Muscle of leg (tissue), 11 donors: Measurements from ENCODE around the gene SPDYE4. TPM values are rescaled to one million over a fixed set of nuclear protein-coding genes. Genes with fewer than 3 reads are reported as not detected.

Source experiments
- DNase-seq: peaks from one replicate; pipeline ENCODE4 v3.0.0; 2013
- H3K27ac ChIP-seq: one replicate; pipeline ENCODE4 v1.5.1; 2013; ENCODE audit warnings: mild to moderate bottlenecking, low read length, control low read depth
- H3K27me3 ChIP-seq: one replicate; pipeline ENCODE4 v1.6.1; 2013; ENCODE audit warnings: low read length; ENCODE audit not compliant: control insufficient read depth, insufficient read depth
- H3K36me3 ChIP-seq: one replicate; pipeline ENCODE4 v1.6.1; 2013; ENCODE audit warnings: low read length; ENCODE audit not compliant: control insufficient read depth, insufficient read depth
- H3K4me1 ChIP-seq: one replicate; pipeline ENCODE4 v1.6.1; 2013; ENCODE audit warnings: low read length; ENCODE audit not compliant: control insufficient read depth, insufficient read depth
- H3K4me3 ChIP-seq: one replicate; pipeline ENCODE4 v1.5.1; 2013; ENCODE audit warnings: low read length, control low read depth
- H3K9me3 ChIP-seq: replicated peaks from 2 replicates; pipeline ENCODE4 v1.6.1; 2013; ENCODE audit warnings: low read depth, low read length; ENCODE audit not compliant: control insufficient read depth
- WGBS: methylation state at CpG from one replicate; pipeline ENCODE4 v1.1.5; 2013; ENCODE audit warnings: missing lambda C conversion rate; ENCODE audit not compliant: insufficient coverage; 5-methylcytosine and 5-hydroxymethylcytosine counted together
- polyA plus RNA-seq, 8 donors: library from polyadenylated mRNA; unstranded; fragments of 120-200 nt; gene quantifications; one replicate each; pipeline versions ENCODE4 v1.2.1 to v1.2.3, GENCODE V29; 2013; ENCODE audit warnings: inconsistent platforms in 1 of 8, low replicate concordance in 1 of 8; ENCODE audit not compliant: insufficient read length in 8 of 8, insufficient read depth in 1 of 8
- total RNA-seq: library from RNA; stranded (reverse); fragments of 120-200 nt; gene quantifications from one replicate; pipeline ENCODE4 v1.2.4, GENCODE V29; 2013

The SPDYE4 gene
- total and polyA plus RNA-seq, 9 donors: 0.49 TPM; not detected in 8

DNA sequence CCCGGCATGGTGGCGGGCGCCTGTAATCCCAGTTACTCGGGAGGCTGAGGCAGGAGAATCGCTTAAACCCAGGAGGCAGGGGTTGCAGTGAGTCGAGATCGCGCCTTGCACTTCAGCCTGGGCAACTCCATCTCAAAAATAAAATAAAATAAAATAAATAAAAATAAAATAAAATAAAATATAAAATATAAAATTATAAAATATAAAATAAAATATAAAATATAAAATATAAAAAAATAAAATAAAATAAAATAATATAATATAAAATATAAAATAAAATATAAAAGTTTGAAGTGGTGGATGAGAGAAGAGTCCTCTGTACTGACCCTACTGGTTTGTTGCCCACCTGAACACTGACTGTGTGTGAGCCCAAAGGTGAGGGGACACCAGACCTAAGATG, 28.9 kb downstream of the SPDYE4 start:
- Histone ChIP-seq H3K27me3 (no peaks in the 10 kb centered on the region), H3K36me3 (no peaks in the 10 kb centered on the region), H3K27ac (no peak overlapping the region), H3K9me3 (no peaks in the 10 kb centered on the region), H3K4me3 (no peak overlapping the region), H3K4me1 (peaks cover 10% of the 10 kb centered on the region)
- 93% methylated on average over 3 of the region's 8 CpGs for WGBS
- DNase-seq: no peak

GRCh38 chr17:8728971-8729370, 29.4 kb downstream of the SPDYE4 start:
- WGBS: 46% methylated on average over 2 of the region's 5 CpGs
- Histone ChIP-seq H3K27ac (no peak overlapping the region), H3K4me3 (no peak overlapping the region), H3K4me1 (peaks cover 10% of the 10 kb centered on the region), H3K36me3 (no peaks in the 10 kb centered on the region), H3K27me3 (no peaks in the 10 kb centered on the region), H3K9me3 (no peaks in the 10 kb centered on the region)
- DNase-seq: peak; percentile 37

DNA sequence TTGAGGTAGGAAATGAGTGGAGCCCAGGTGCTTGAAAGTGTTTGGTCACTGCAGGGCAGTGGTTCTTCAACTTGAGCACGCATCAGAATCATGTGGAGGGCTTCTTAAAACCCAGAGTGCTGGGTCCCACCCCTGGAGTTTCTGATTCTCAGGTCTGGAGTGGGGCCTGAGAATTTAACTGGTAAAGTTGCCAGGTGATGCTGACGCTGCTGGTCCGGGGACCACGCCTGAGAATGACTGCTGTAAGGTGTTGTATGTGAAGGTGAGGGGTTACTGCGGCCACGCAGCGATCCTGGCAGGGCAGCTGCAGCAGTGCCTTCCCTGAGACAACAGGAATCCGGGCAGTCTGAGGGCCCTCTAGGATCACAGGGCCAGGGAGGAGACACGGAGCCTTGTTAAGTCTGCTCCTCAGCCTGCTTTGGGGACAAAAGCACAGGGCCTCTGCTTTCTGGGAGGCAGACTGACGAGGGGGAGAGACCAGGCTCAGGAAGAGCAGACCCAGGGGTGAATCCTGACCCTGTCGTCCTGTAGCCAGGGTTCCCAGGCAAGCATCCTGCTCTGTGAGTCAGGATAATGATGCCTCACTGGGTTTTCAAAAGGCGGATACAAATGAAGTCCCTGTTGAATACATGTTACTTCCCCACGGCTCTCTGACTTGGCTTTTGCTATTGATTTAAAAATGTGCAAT, 30.0 kb downstream of the SPDYE4 start:
- H3K4me3 ChIP-seq: no peak overlapping the region
- WGBS: 76% methylated on average over 12 of the region's 13 CpGs
- H3K4me1 ChIP-seq: peaks cover 10% of the 10 kb centered on the region
- H3K36me3 ChIP-seq: no peaks in the 10 kb centered on the region
- peak; percentile 23 for DNase-seq
- no peaks in the 10 kb centered on the region for H3K27me3 ChIP-seq
- H3K9me3 ChIP-seq: no peaks in the 10 kb centered on the region
- no peak overlapping the region for H3K27ac ChIP-seq

- no peak overlapping the region for H3K4me3 ChIP-seq
- no peak for DNase-seq
- no peaks in the 10 kb centered on the region for H3K9me3 ChIP-seq
- WGBS: 59% methylated on average over 11 of the region's 17 CpGs
- H3K27me3 ChIP-seq: no peaks in the 10 kb centered on the region
- no peaks in the 10 kb centered on the region for H3K36me3 ChIP-seq
- no peak overlapping the region for H3K27ac ChIP-seq
- peaks cover 10% of the 10 kb centered on the region for H3K4me1 ChIP-seq
Measured at GRCh38 chr17:8726941-8727555, 31.3 kb downstream of the SPDYE4 start.

- H3K36me3 ChIP-seq: no peaks in the 10 kb centered on the region
- H3K4me1 ChIP-seq: peaks cover 10% of the 10 kb centered on the region
- no peak for DNase-seq
- H3K4me3 ChIP-seq: no peak overlapping the region
- no peaks in the 10 kb centered on the region for H3K9me3 ChIP-seq
- no peaks in the 10 kb centered on the region for H3K27me3 ChIP-seq
- H3K27ac ChIP-seq: no peak overlapping the region
- 75% methylated on average over 11 of the region's 23 CpGs for WGBS
Measured at GRCh38 chr17:8725881-8726876, 32.2 kb downstream of the SPDYE4 start.

- DNase-seq: no peak
- 56% methylated on average over 4 of the region's 7 CpGs for WGBS
- Histone ChIP-seq H3K27me3 (no peaks in the 10 kb centered on the region), H3K4me3 (no peak overlapping the region), H3K4me1 (peaks cover 10% of the 10 kb centered on the region), H3K27ac (no peak overlapping the region), H3K9me3 (no peaks in the 10 kb centered on the region), H3K36me3 (no peaks in the 10 kb centered on the region)
Measured at GRCh38 chr17:8724451-8724850, 33.9 kb downstream of the SPDYE4 start.

DNA sequence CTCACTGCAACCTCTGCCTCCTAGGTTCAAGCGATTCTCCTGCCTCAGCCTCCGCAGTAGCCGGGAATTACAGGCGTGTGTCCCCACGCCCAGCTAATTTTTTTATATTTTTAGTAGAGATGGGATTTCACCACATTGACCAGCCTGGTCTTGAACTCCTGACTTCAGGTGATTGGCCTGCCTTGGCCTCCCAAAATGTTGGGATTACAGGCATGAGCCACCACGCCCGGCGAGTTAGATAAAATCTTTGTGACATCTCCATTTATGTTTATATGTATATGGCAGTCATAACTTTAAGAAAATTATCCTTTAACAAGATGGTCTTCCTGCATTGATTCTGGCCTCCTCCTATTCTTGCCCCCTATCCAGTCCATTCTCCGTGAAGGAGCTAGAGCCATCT, 37.8 kb downstream of the SPDYE4 start:
- peaks cover 5% of the 10 kb centered on the region for H3K4me1 ChIP-seq
- no peaks in the 10 kb centered on the region for H3K36me3 ChIP-seq
- no peak for DNase-seq
- WGBS: 73% methylated on average over 1 of the region's 9 CpGs
- H3K4me3 ChIP-seq: no peak overlapping the region
- no peak overlapping the region for H3K27ac ChIP-seq
- H3K9me3 ChIP-seq: no peaks in the 10 kb centered on the region
- no peaks in the 10 kb centered on the region for H3K27me3 ChIP-seq

DNA sequence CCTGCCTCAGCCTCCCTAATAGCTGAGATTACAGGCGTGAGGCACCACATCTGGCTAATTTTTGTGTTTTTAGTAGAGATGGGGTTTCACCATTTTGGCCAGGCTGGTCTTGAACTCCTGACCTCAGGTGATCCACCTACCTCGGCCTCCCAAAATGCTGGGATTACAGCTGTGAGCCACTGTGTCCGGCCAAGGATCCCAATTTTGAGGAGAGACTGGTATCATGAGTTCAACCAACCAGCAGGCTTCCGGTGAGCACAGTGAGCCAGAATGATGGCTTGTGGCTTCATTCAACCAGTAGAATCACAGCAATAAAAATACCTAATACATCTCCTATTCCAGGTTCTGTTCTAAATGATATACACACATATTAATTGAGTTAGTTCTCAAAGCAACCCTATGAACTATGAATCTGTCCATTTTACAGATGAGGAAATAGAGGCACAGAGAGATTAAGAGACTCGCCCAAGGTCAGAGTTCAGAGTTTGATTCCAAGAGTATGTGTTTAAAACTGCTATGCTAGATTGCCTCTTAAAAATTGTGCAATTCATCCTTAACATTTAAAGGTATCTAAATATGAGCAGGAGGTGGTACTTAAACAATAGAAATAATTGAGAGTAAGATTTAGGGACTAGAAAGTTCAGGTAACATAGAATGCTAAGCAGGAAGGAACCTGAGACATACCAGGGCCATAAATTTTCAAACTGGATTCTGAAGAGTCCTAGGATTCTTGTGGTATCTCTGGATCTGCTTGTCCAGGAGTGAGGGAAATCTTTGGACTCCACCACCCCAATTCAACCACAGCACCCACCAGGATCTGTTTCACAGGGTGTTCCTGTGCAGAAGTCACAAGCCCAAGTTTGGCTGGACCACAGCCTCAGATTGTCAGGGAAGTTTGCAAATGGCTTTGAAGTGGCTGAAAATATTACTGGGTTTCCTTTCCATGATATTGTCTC, 38.8 kb downstream of the SPDYE4 start:
- Histone ChIP-seq H3K27me3 (no peaks in the 10 kb centered on the region), H3K4me3 (no peak overlapping the region), H3K36me3 (no peaks in the 10 kb centered on the region), H3K9me3 (no peaks in the 10 kb centered on the region), H3K4me1 (no peaks in the 10 kb centered on the region), H3K27ac (no peak overlapping the region)
- 89% methylated on average over 3 of the region's 5 CpGs for whole genome bisulfite sequencing
- no peak for DNase-seq

GRCh38 chr17:8718001-8718563, 40.3 kb downstream of the SPDYE4 start:
- WGBS: 94% methylated on average over 36 of the region's 37 CpGs
- no peak overlapping the region for H3K27ac ChIP-seq
- H3K4me3 ChIP-seq: no peak overlapping the region
- DNase-seq: no peak
- no peaks in the 10 kb centered on the region for H3K9me3 ChIP-seq
- H3K4me1 ChIP-seq: no peaks in the 10 kb centered on the region
- no peaks in the 10 kb centered on the region for H3K27me3 ChIP-seq
- H3K36me3 ChIP-seq: no peaks in the 10 kb centered on the region
